ENCODE data around the gene ORC5.

- TF ChIP-seq CTCF (IDR thresholded peaks at IDR 0.05): peak; percentile 48
- TF ChIP-seq CREB1 (CRISPR knock-in tag; IDR thresholded peaks at IDR 0.05): no peak
- no peak for TF ChIP-seq MAX (CRISPR knock-in tag; IDR thresholded peaks at IDR 0.05)
- TF ChIP-seq NR2C2 (CRISPR knock-in tag; IDR thresholded peaks at IDR 0.05): no peak
- TF ChIP-seq SMAD3 (CRISPR knock-in tag; IDR thresholded peaks at IDR 0.05; ENCODE audit: borderline replicate concordance): 0 out of 2 replicates have a peak, but pooled peaks have one; percentile 31
- TF ChIP-seq ZNF263 (CRISPR knock-in tag; IDR thresholded peaks at IDR 0.05; ENCODE audit: low read depth): no peak
- no peak for TF ChIP-seq MXD4 (CRISPR knock-in tag; IDR thresholded peaks at IDR 0.05; ENCODE audit: borderline replicate concordance)
- no peak for TF ChIP-seq USF2 (CRISPR knock-in tag; IDR thresholded peaks at IDR 0.05)
- no peak for TF ChIP-seq ETV6 (CRISPR knock-in tag; IDR thresholded peaks at IDR 0.05)
- TF ChIP-seq SP1 (CRISPR knock-in tag; conservative IDR thresholded peaks at IDR 0.05): no peak
- no peak for TF ChIP-seq CREM (CRISPR knock-in tag; IDR thresholded peaks at IDR 0.05)
- no peak for TF ChIP-seq JUN (CRISPR knock-in tag; IDR thresholded peaks at IDR 0.05)
- TF ChIP-seq USF1 (CRISPR knock-in tag; IDR thresholded peaks at IDR 0.05): no peak
These were observed 23.5 kb upstream of the ORC5 start for GRCh38 chr7:104231054-104232046.

Measured in WTC11 (cell line).